Measurements from ENCODE around the gene PBX1. TPM values are rescaled to one million over a fixed set of nuclear protein-coding genes. Genes with fewer than 3 reads are reported as not detected.

PBX1 gene
- total and polyA plus RNA-seq, 2 of the 4 experiments (the other 2 are of a cell fraction) = 13.9 to 17.9 TPM

- no peak overlapping the region for H2BK5ac ChIP-seq (ENCODE audit: low read depth, low read length, poor library complexity, severe bottlenecking)
- ChIA-PET POLR2A (ENCODE audit: unreplicated experiment) (interaction anchor here (0.7 kb wide), 1 partner anchor 1599 kb away, joined by 3 read pairs; no protein-coding TSS in a partner anchor), CTCF (interaction anchor here (1.5 kb wide), 1 partner anchor 10 kb away, joined by 4 read pairs; no protein-coding TSS in a partner anchor)
- no TSS peak for BruUV-seq (replicated peaks)
- DNase-seq = no peak
- H3K4me2 ChIP-seq (ENCODE audit: low read depth, low read length) = no peak overlapping the region
- TF ChIP-seq RCOR1 (IDR thresholded peaks at IDR 0.05; ENCODE audit: insufficient replicate concordance, low read length) (no peak), SMC3 (IDR thresholded peaks at IDR 0.05; ENCODE audit: low read depth, low read length) (no peak), MAZ (IDR thresholded peaks at IDR 0.05; ENCODE audit: borderline replicate concordance, low read depth, low read length) (no peak), FOS (IDR thresholded peaks at IDR 0.05; ENCODE audit: low read depth, low read length) (no peak), CEBPB (IDR thresholded peaks at IDR 0.05; ENCODE audit: low read depth, low read length) (no peak), USF2 (IDR thresholded peaks at IDR 0.05; ENCODE audit: low read depth, low read length) (no peak), BHLHE40 (IDR thresholded peaks at IDR 0.05; ENCODE audit: low read depth, low read length) (no peak)
- no peak overlapping the region for H2BK20ac ChIP-seq (ENCODE audit: low read depth, low read length)
- H3K27ac ChIP-seq (ENCODE audit: insufficient read depth, low read length) = no peak overlapping the region
- dilution Hi-C loops (cut with HindIII; ENCODE audit: low sequenced_read_pairs, unreplicated experiment) (no loop called here), intact Hi-C loops (cut with micrococcal nuclease) (no loop called here), in situ Hi-C loops (cut with MboI; ENCODE audit: low sequenced_read_pairs) (no loop called here)
- H3K79me1 ChIP-seq (ENCODE audit: low read depth in 1 of 2, low read length in 2 of 2) = 0 out of 4 replicates have a peak, but pooled peaks cover 0 to 9% of the 10 kb centered on the region in 2 experiments
- no peak overlapping the region for H3K4me3 ChIP-seq (ENCODE audit: insufficient read depth, low read depth, low read length)
- H3K9me1 ChIP-seq (ENCODE audit: insufficient read depth, low read length) = no peaks in the 10 kb centered on the region
- H4K20me1 ChIP-seq (ENCODE audit: insufficient read depth, low read length) = no peaks in the 10 kb centered on the region
- no peaks in the 10 kb centered on the region for H3K9me3 ChIP-seq (ENCODE audit: control insufficient read depth, insufficient read depth, low read length)
- no peaks in the 10 kb centered on the region for H3K36me3 ChIP-seq (ENCODE audit: control insufficient read depth, insufficient read depth, low read length)
- no peak overlapping the region for H2BK120ac ChIP-seq (ENCODE audit: low read depth, low read length)
- peaks cover 7% of the 10 kb centered on the region for H3K4me1 ChIP-seq (ENCODE audit: control insufficient read depth, insufficient read depth, low read length)
- H3K9ac ChIP-seq (ENCODE audit: low read depth, low read length) = no peak overlapping the region
- H3K56ac ChIP-seq (ENCODE audit: extremely low read depth, insufficient read depth, low read length) = no peak overlapping the region
- no peak overlapping the region for H2BK15ac ChIP-seq (ENCODE audit: low read depth, low read length)
- H2AK9ac ChIP-seq (replicated peaks; ENCODE audit: low read depth, low read length, poor library complexity) = peak overlapping the region; percentile 30
- peak overlapping the region; percentile 20 for H3K4ac ChIP-seq (ENCODE audit: low read depth, low read length)
- no peak overlapping the region for H2AFZ ChIP-seq (replicated peaks; ENCODE audit: low read length, poor library complexity)
- 100% methylated on average over 2 of the region's 8 CpGs; no CpG with 5 or more reads in 1 of the 2 experiments for WGBS, 2 experiments (ENCODE audit: extremely low coverage in 2 of 2, insufficient read length in 1 of 2)
- peak overlapping the region; percentile 62; the same call in 1 of the 2 replicates for H3K14ac ChIP-seq (replicated peaks; ENCODE audit: low read depth, low read length)
- H4K5ac ChIP-seq (ENCODE audit: low read depth, low read length) = no peak overlapping the region
- ATAC-seq (ENCODE audit: low read depth) = no peak
- no peak overlapping the region for H4K8ac ChIP-seq (ENCODE audit: low read depth in 2 of 2, low read length in 2 of 2)
- no peak overlapping the region for H3K23ac ChIP-seq (ENCODE audit: low read depth, low read length)
- no peak overlapping the region for H3K18ac ChIP-seq (ENCODE audit: low read depth, low read length)
- no peak overlapping the region for H4K91ac ChIP-seq (ENCODE audit: insufficient read depth, low read depth, low read length)
- H2AK5ac ChIP-seq (ENCODE audit: low read depth, low read length) = 0 out of 2 replicates have a peak overlapping the region, but pooled peaks have one; percentile 10
- no peaks in the 10 kb centered on the region for H3K27me3 ChIP-seq (ENCODE audit: control insufficient read depth, insufficient read depth, low read length)
Measured at GRCh38 chr1:164736137-164736536, 177.2 kb downstream of the PBX1 start.
